ENCODE measurements around the gene BAIAP2L2. TPM values are rescaled to one million over a fixed set of nuclear protein-coding genes. Genes with fewer than 3 reads are reported as not detected.
"Not testable (repeated sequence)": the region's sequence is repeated elsewhere in the genome, so short reads cannot be mapped to it uniquely, and the experiment has no call there.

BAIAP2L2 gene
- polyA plus RNA-seq, 2 donors = 2.6 to 34.5 TPM

- 71 to 76% methylated on average over 16 of the region's 16 CpGs for WGBS, 2 donors
These were observed 26.4 kb downstream of the BAIAP2L2 start, which contains the start of gene SLC16A8 for GRCh38 chr22:38083931-38084631. TSS of gene SLC16A8 (minus strand) at chr22:38084184. CDS start at chr22:38082873, 1,311 bp downstream.

GRCh38 chr22:38082986-38083710 is 27.3 kb downstream of the BAIAP2L2 start:
- 73 to 78% methylated on average over 24 of the region's 24 CpGs for WGBS, 2 donors
- Histone ChIP-seq H3K4me3 (ENCODE audit: low read depth in 1 of 2, low read length in 2 of 2) (no peak overlapping the region), H3K4me1 (ENCODE audit: control insufficient read depth in 2 of 2, insufficient read depth in 2 of 2, low read length in 1 of 2) (peaks cover 12 to 17% of the 10 kb centered on the region in 2 donors), H3K27ac (ENCODE audit: low read depth in 2 of 2, low read length in 1 of 2) (no peak overlapping the region), H3K27me3 (ENCODE audit: control insufficient read depth in 1 of 2, insufficient read depth in 2 of 2, low read length in 2 of 2) (peaks cover 0 to 4% of the 10 kb centered on the region in 2 donors), H3K36me3 (ENCODE audit: control insufficient read depth in 2 of 2, insufficient read depth in 2 of 2, low read length in 1 of 2) (peaks cover 0 to 3% of the 10 kb centered on the region in 2 donors), H3K9me3 (ENCODE audit: control insufficient read depth in 2 of 2, insufficient read depth in 1 of 2, low read depth in 1 of 2, low read length in 1 of 2) (peaks cover 0 to 2% of the 10 kb centered on the region in 2 donors)

More at GRCh38 chr22:38083931-38084631, 26.4 kb downstream of the BAIAP2L2 start, which contains the start of gene SLC16A8:
- peaks cover 0 to 3% of the 10 kb centered on the region in 2 donors for H3K36me3 ChIP-seq (ENCODE audit: control insufficient read depth in 2 of 2, insufficient read depth in 2 of 2, low read length in 1 of 2)
- H3K9me3 ChIP-seq (ENCODE audit: control insufficient read depth in 2 of 2, insufficient read depth in 1 of 2, low read depth in 1 of 2, low read length in 1 of 2) = peaks cover 0 to 2% of the 10 kb centered on the region in 2 donors
- H3K4me3 ChIP-seq (ENCODE audit: low read depth in 1 of 2, low read length in 2 of 2) = no peak within 1 kb of the TSS
- peaks cover 0 to 4% of the 10 kb centered on the region in 2 donors for H3K27me3 ChIP-seq (ENCODE audit: control insufficient read depth in 1 of 2, insufficient read depth in 2 of 2, low read length in 2 of 2)
- H3K27ac ChIP-seq (ENCODE audit: low read depth in 2 of 2, low read length in 1 of 2) = no peak within 1 kb of the TSS
- H3K4me1 ChIP-seq (ENCODE audit: control insufficient read depth in 2 of 2, insufficient read depth in 2 of 2, low read length in 1 of 2) = peaks cover 15 to 22% of the 10 kb centered on the region in 2 donors

GRCh38 chr22:38081941-38082828 is 28.3 kb downstream of the BAIAP2L2 start:
- Histone ChIP-seq H3K27ac (ENCODE audit: low read depth in 2 of 2, low read length in 1 of 2) (no peak overlapping the region), H3K4me1 (ENCODE audit: control insufficient read depth in 2 of 2, insufficient read depth in 2 of 2, low read length in 1 of 2) (peaks cover 12 to 17% of the 10 kb centered on the region in 2 donors), H3K27me3 (ENCODE audit: control insufficient read depth in 1 of 2, insufficient read depth in 2 of 2, low read length in 2 of 2) (peaks cover 0 to 4% of the 10 kb centered on the region in 2 donors), H3K36me3 (ENCODE audit: control insufficient read depth in 2 of 2, insufficient read depth in 2 of 2, low read length in 1 of 2) (peaks cover 0 to 3% of the 10 kb centered on the region in 2 donors), H3K4me3 (ENCODE audit: low read depth in 1 of 2, low read length in 2 of 2) (peak overlapping the region; percentile 30 to 45), H3K9me3 (ENCODE audit: control insufficient read depth in 2 of 2, insufficient read depth in 1 of 2, low read depth in 1 of 2, low read length in 1 of 2) (peaks cover 0 to 2% of the 10 kb centered on the region in 2 donors)
- WGBS, 2 donors = 16 to 17% methylated on average over 50 to 52 of the region's 52 CpGs

- H3K36me3 ChIP-seq (ENCODE audit: control insufficient read depth in 2 of 2, insufficient read depth in 2 of 2, low read length in 1 of 2) = peaks cover 0 to 3% of the 10 kb centered on the region in 2 donors
- peaks cover 12 to 15% of the 10 kb centered on the region in 2 donors for H3K4me1 ChIP-seq (ENCODE audit: control insufficient read depth in 2 of 2, insufficient read depth in 2 of 2, low read length in 1 of 2)
- peaks cover 0 to 4% of the 10 kb centered on the region in 2 donors for H3K27me3 ChIP-seq (ENCODE audit: control insufficient read depth in 1 of 2, insufficient read depth in 2 of 2, low read length in 2 of 2)
- WGBS, 2 donors = 6 to 8% methylated on average over 17 of the region's 17 CpGs
- peaks cover 0 to 2% of the 10 kb centered on the region in 2 donors for H3K9me3 ChIP-seq (ENCODE audit: control insufficient read depth in 2 of 2, insufficient read depth in 1 of 2, low read depth in 1 of 2, low read length in 1 of 2)
- H3K27ac ChIP-seq (ENCODE audit: low read depth in 2 of 2, low read length in 1 of 2) = no peak overlapping the region
- peak overlapping the region; percentile 30 to 45 for H3K4me3 ChIP-seq (ENCODE audit: low read depth in 1 of 2, low read length in 2 of 2)
These were observed 28.9 kb downstream of the BAIAP2L2 start for GRCh38 chr22:38081636-38081940.

- Histone ChIP-seq H3K27ac (ENCODE audit: low read depth in 2 of 2, low read length in 1 of 2) (no peak overlapping the region), H3K4me3 (ENCODE audit: low read depth in 1 of 2, low read length in 2 of 2) (peak overlapping the region; percentile 30 to 45), H3K36me3 (ENCODE audit: control insufficient read depth in 2 of 2, insufficient read depth in 2 of 2, low read length in 1 of 2) (peaks cover 0 to 5% of the 10 kb centered on the region in 2 donors), H3K27me3 (ENCODE audit: control insufficient read depth in 1 of 2, insufficient read depth in 2 of 2, low read length in 2 of 2) (peaks cover 0 to 4% of the 10 kb centered on the region in 2 donors), H3K4me1 (ENCODE audit: control insufficient read depth in 2 of 2, insufficient read depth in 2 of 2, low read length in 1 of 2) (peaks cover 12% of the 10 kb centered on the region in 2 donors), H3K9me3 (ENCODE audit: control insufficient read depth in 2 of 2, insufficient read depth in 1 of 2, low read depth in 1 of 2, low read length in 1 of 2) (peaks cover 0 to 2% of the 10 kb centered on the region in 2 donors)
- WGBS, 2 donors = 4 to 5% methylated on average over 93 to 110 of the region's 110 CpGs
These were observed 29.4 kb downstream of the BAIAP2L2 start for GRCh38 chr22:38080850-38081635.

GRCh38 chr22:38080474-38080849 is 30.0 kb downstream of the BAIAP2L2 start:
- 55 to 64% methylated on average over 11 of the region's 11 CpGs for WGBS, 2 donors
- no peak overlapping the region for H3K27ac ChIP-seq (ENCODE audit: low read depth in 2 of 2, low read length in 1 of 2)
- H3K4me3 ChIP-seq (ENCODE audit: low read depth in 1 of 2, low read length in 2 of 2) = peak overlapping the region in 1 of 2 donors; percentile 30
- H3K36me3 ChIP-seq (ENCODE audit: control insufficient read depth in 2 of 2, insufficient read depth in 2 of 2, low read length in 1 of 2) = peaks cover 0 to 2% of the 10 kb centered on the region in 2 donors
- peaks cover 12% of the 10 kb centered on the region in 2 donors for H3K4me1 ChIP-seq (ENCODE audit: control insufficient read depth in 2 of 2, insufficient read depth in 2 of 2, low read length in 1 of 2)
- peaks cover 0 to 4% of the 10 kb centered on the region in 2 donors for H3K27me3 ChIP-seq (ENCODE audit: control insufficient read depth in 1 of 2, insufficient read depth in 2 of 2, low read length in 2 of 2)
- H3K9me3 ChIP-seq (ENCODE audit: control insufficient read depth in 2 of 2, insufficient read depth in 1 of 2, low read depth in 1 of 2, low read length in 1 of 2) = peaks cover 0 to 2% of the 10 kb centered on the region in 2 donors

GRCh38 chr22:38079804-38080203 is 30.7 kb downstream of the BAIAP2L2 start:
- Histone ChIP-seq H3K9me3 (ENCODE audit: control insufficient read depth in 2 of 2, insufficient read depth in 1 of 2, low read depth in 1 of 2, low read length in 1 of 2) (peaks cover 0 to 2% of the 10 kb centered on the region in 2 donors), H3K4me1 (ENCODE audit: control insufficient read depth in 2 of 2, insufficient read depth in 2 of 2, low read length in 1 of 2) (peaks cover 12% of the 10 kb centered on the region in 2 donors), H3K36me3 (ENCODE audit: control insufficient read depth in 2 of 2, insufficient read depth in 2 of 2, low read length in 1 of 2) (peaks cover 0 to 8% of the 10 kb centered on the region in 2 donors), H3K27me3 (ENCODE audit: control insufficient read depth in 1 of 2, insufficient read depth in 2 of 2, low read length in 2 of 2) (peaks cover 0 to 4% of the 10 kb centered on the region in 2 donors), H3K27ac (ENCODE audit: low read depth in 2 of 2, low read length in 1 of 2) (no peak overlapping the region), H3K4me3 (ENCODE audit: low read depth in 1 of 2, low read length in 2 of 2) (no peak overlapping the region)
- 85 to 89% methylated on average over 7 of the region's 7 CpGs for WGBS, 2 donors

GRCh38 chr22:38079208-38079607 is 31.3 kb downstream of the BAIAP2L2 start:
- not testable (repeated sequence) for H3K4me3 ChIP-seq (ENCODE audit: low read depth in 1 of 2, low read length in 2 of 2); H3K27me3 ChIP-seq (ENCODE audit: control insufficient read depth in 1 of 2, insufficient read depth in 2 of 2, low read length in 2 of 2); H3K27ac ChIP-seq (ENCODE audit: low read depth in 2 of 2, low read length in 1 of 2); H3K9me3 ChIP-seq (ENCODE audit: control insufficient read depth in 2 of 2, insufficient read depth in 1 of 2, low read depth in 1 of 2, low read length in 1 of 2)
- Histone ChIP-seq H3K4me1 (ENCODE audit: control insufficient read depth in 2 of 2, insufficient read depth in 2 of 2, low read length in 1 of 2) (peaks cover 12% of the 10 kb centered on the region in 2 donors), H3K36me3 (ENCODE audit: control insufficient read depth in 2 of 2, insufficient read depth in 2 of 2, low read length in 1 of 2) (peaks cover 0 to 13% of the 10 kb centered on the region in 2 donors)
- WGBS, 2 donors = 97% methylated on average over 2 of the region's 2 CpGs
